GM21447 (cell line): ENCODE measurements around the gene STK36.

Experiments used
- ATAC-seq: cut with Tn5 transposase; IDR thresholded peaks from one replicate; pipeline ENCODE4 v1.9.1; 2021; ENCODE audit not compliant: unreplicated experiment

STK36 gene

DNA sequence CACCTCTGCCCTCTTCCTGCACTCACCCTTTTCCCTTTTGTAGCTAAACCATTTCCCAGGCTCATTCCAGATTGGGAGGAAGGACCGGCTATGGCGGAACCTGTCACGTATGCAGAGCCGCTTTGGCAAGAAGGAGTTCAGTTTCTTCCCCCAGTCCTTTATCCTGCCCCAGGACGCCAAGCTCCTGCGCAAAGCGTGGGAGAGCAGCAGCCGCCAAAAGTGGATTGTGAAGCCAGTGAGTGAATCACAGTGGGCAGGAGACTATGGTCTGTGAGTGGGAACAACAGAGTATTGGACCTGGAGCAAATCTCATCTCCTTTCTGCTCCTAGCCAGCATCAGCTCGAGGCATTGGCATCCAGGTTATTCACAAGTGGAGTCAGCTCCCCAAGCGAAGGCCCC lies 75.1 kb downstream of the STK36 start:
- no peak for ATAC-seq

DNA sequence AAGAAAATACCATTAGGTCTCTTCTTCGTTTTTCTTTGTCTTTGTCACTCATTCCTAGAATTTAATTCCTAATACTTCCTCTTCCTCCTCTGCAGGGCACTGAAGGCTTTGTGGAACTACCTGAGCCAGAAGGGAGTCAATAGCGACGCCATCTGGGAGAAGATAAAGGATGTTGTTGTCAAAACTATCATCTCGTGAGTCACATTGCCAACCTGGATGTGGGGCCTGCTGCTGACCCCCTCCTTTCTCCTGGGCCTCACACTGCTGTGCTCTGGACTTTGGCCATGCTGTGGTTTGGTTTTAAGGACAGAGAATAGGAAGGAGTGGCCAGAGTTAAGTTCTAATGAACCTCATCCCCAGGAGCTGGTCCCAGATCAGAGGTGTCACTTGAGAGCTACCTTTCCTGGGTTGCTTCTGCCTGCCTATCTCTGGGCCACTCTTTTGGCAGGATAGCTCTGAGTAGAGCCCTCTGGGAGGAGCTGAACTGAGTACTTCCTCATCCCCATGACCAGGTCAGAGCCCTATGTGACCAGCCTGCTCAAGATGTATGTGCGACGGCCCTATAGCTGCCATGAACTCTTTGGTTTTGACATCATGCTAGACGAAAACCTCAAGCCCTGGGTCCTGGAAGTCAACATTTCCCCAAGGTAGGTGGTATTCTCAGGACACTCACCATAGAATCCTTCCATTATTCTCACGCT lies 77.0 kb downstream of the STK36 start:
- no peak for ATAC-seq
